Central memory CD8-positive, alpha-beta T cell (primary cell): ENCODE data around the gene LIF.

Source experiments
- ATAC-seq: fragments of 150-1000 bp; cut with Tn5 transposase; replicated peaks from 2 replicates; pipeline ENCODE4 v1.10.0; 2022; ENCODE audit warnings: mild to moderate bottlenecking, moderate FRiP score, moderate number of reproducible peaks; ENCODE audit not compliant: poor library complexity, severe bottlenecking; ENCODE audit errors: extremely low read depth
- DNase-seq, 2 donors: peaks; one replicate each; pipeline ENCODE4 v3.0.0; 2021; ENCODE audit warnings: low spot score in 2 of 2
- H3K27ac Mint-ChIP-seq: one replicate; pipeline ENCODE4 v1.8.0; 2022; ENCODE audit warnings: low read depth, mild to moderate bottlenecking, moderate library complexity, mixed read lengths
- H3K27me3 Mint-ChIP-seq: one replicate; pipeline ENCODE4 v1.8.0; 2022; ENCODE audit warnings: mixed read lengths
- H3K36me3 Mint-ChIP-seq: one replicate; pipeline ENCODE4 v1.8.0; 2022; ENCODE audit warnings: mild to moderate bottlenecking, moderate library complexity, mixed read lengths; ENCODE audit not compliant: insufficient read depth
- H3K4me1 Mint-ChIP-seq: one replicate; pipeline ENCODE4 v1.8.0; 2022; ENCODE audit warnings: mixed read lengths
- H3K4me3 Mint-ChIP-seq: one replicate; pipeline ENCODE4 v1.8.0; 2022; ENCODE audit warnings: mild to moderate bottlenecking, moderate library complexity, mixed read lengths
- H3K9me3 Mint-ChIP-seq: one replicate; pipeline ENCODE4 v1.8.0; 2022; ENCODE audit warnings: mixed read lengths

Gene LIF

DNA sequence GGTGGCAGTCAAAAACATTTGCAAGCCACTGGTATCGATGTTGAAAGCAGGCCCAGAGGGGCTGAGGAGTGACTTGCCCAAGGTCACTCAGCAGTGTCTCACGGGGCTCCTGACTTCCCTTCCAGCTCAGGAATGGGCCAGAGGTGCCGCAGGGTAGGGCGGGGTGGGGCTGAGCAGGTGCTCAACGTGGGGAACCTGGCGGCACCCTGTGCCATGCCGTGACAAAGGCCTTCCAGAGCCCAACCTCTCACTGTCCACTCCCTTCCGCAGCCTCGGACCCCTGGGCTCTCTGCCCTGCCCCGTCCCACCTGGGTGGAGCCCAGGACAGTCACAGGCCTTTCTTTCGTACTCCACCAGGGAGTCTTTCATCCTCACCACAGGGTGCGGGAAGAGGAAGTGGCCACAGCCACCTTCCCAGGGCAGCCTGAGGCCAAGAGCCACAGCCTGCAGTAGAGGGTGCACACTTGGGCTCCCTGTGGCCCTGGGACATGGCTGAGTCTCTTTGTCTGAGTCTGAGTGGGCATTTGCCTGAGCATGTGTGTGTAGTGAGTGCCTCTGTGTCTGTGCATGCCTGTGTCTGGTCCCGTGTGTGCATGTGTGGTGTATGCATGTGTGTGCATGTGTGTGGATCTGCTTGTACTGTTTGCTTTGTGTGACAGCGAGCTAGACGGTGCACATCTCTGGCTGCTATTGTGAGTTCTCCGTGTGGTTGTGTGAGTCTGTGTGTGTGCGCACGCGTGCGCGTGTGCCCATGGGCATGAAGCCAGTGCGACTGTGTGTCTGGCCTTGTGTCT, 6.0 kb upstream of the LIF start:
- no peak overlapping the region for H3K27ac Mint-ChIP-seq

DNA sequence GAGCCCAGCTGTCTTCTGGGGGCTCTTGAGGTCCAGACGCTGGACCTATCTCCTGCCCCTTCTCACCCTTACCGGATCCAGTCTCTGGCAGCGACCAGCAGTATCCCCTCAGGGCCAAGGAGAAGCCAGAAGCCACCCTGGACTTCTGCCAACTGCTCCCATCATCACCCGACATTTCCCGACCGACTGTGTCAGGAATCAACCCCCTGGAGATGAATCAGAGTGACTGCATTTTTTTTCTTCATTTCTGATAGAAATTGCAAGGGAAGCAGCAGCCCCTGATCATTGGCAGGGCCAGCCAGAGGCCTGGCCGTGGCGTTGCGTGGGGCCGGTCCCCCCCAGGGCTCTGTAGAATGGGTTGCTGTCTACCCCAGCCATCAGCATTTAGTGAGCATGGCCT, 5.2 kb upstream of the LIF start:
- no peak overlapping the region for H3K27ac Mint-ChIP-seq
- H3K36me3 Mint-ChIP-seq, result no peaks in the 10 kb centered on the region
- ATAC-seq (no peak), DNase-seq (no peak)
- peaks cover 13% of the 10 kb centered on the region for H3K4me1 Mint-ChIP-seq
- H3K4me3 Mint-ChIP-seq, result no peak overlapping the region
- H3K27me3 Mint-ChIP-seq, result peaks cover 22% of the 10 kb centered on the region
- no peaks in the 10 kb centered on the region for H3K9me3 Mint-ChIP-seq

More for the DNA sequence above, 6.0 kb upstream of the LIF start:
- Mint-ChIP-seq H3K9me3 (no peaks in the 10 kb centered on the region), H3K4me1 (peaks cover 9% of the 10 kb centered on the region), H3K36me3 (no peaks in the 10 kb centered on the region), H3K4me3 (no peak overlapping the region), H3K27me3 (peaks cover 13% of the 10 kb centered on the region)
- no peak for DNase-seq
- no peak for ATAC-seq

DNA sequence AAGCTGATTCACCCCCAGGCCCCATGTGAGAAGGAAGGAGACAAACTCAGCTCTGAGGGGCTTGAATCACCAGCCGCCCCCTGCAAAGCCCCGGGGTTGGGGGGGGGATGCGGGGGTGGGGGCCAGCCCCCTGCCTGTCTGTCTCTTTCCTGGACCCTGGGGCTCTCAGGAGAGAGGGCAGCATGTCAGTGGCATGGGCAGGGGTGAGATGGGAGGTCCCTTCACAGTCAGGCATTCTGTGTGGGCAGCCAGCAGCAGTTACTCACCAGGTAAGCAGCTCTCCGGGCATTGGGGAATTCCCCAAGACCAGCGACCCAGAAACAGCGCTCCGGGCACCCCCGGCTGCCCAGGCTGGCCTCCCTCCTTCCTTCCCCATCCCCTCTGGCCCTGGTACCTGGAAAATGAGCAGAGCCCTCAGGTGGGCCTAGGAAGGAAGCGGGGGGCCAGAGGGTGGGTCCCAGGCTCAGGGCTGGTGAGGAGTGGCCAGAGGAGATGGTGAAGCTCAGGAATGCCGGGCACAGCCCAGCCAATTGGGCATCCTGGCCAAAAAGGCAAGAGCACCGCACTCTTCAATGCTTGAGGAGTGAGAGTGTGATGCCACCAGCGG, 4.2 kb upstream of the LIF start:
- Mint-ChIP-seq H3K27me3 (peaks cover 32% of the 10 kb centered on the region), H3K27ac (no peak overlapping the region), H3K36me3 (no peaks in the 10 kb centered on the region), H3K4me1 (peaks cover 23% of the 10 kb centered on the region), H3K4me3 (no peak overlapping the region), H3K9me3 (no peaks in the 10 kb centered on the region)
- ATAC-seq (no peak), DNase-seq (no peak)

DNA sequence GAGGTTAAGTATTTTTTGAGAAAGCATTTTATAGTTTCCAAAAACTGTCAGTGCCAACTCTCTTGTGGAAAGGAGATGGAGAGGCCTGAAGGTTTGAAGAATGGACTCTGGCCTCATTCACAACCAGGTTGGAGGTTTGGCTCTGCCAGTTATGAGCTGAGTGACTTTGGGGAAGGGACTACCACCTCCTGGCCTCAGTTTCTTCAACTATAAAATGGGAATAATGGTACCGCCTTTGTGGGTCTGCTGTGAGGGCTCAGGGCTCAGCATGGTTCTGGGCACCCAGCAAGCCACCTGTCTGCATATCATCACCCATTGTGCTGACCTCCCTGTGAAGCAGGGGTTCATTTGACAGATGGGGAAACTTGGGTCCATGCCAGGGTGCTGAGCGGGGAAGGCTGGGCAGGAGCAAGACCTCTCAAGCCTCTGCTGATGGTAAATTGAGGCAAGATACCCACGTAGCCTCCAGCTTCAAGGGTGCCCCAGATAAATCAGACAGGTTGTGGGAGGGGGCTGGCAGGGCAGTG, 3.5 kb upstream of the LIF start:
- ATAC-seq, result no peak
- Mint-ChIP-seq H3K4me1 (peaks cover 28% of the 10 kb centered on the region), H3K27ac (no peak overlapping the region), H3K9me3 (no peaks in the 10 kb centered on the region), H3K27me3 (peaks cover 38% of the 10 kb centered on the region), H3K36me3 (no peaks in the 10 kb centered on the region), H3K4me3 (no peak overlapping the region)
- DNase-seq, result no peak

DNA sequence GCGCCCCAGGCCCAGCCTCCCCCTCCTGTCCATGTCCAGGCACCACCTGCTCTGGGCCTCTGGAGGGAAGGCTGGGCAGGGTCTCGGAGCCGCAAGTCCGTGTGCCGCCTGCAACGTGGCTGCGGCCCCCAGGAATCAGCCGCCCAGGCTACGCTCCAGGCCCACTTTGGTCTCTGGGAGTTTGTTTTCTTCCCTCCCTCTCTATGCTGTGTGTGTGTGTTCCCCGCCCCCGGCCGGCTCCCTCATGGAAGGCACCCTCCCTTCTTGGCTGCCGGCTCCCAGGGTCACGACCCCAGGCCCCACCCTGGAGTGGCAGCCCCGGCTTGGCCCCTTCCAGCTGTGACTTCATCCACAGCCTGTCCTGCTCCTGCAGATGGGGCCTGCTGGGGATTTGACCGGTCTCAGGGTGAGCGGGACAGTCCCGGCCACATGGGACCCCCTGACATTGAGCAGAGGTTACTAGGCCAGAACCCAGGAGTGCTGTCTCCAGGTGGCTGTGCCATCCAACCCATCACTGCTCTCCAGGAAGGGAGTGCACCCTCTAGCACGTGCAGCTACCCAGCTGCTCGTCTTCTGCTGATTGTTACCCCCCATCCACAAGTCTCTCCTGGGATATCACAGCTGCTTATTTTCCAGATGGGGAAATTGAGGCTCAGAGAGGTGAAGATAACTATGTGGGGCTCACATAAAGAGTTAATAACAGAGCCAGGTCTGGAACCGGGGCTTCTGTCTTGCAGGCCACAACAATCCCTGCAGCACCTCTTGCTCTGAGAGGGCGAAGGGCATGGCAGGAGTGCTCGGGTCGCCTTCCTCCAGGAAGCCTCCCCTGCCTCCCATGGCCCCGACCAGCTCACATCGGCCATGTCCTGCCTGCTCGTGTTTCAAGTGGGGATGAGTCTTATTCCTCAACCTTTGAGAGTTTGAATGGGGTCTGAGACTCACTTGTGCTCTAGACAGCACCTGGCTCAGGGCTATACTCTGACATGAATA, 2.8 kb upstream of the LIF start:
- Mint-ChIP-seq H3K9me3 (no peaks in the 10 kb centered on the region), H3K27ac (no peak overlapping the region), H3K27me3 (peaks cover 44% of the 10 kb centered on the region), H3K4me1 (peaks cover 28% of the 10 kb centered on the region), H3K4me3 (no peak overlapping the region), H3K36me3 (no peaks in the 10 kb centered on the region)
- no peak for ATAC-seq
- no peak for DNase-seq

DNA sequence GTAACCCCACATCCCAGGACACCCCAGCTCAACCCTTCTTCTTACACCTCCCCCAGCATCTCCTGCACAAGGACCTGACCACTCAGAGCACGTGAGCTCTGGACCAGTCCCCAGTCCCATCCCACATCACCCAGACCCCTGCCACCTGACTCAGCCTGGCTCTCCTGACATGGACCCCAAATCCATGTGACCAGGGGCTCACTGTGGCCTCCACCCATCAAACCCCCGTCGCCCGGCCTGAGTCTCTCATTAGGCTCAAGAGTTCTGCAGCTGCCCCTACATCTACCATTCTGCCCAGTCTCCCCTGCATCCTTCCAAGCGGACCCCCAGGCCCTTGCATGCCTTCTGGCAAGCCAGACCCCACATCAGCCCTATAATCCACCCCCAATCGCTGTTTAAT, 1.9 kb upstream of the LIF start:
- Mint-ChIP-seq H3K27ac (no peak overlapping the region), H3K9me3 (no peaks in the 10 kb centered on the region), H3K27me3 (peaks cover 44% of the 10 kb centered on the region), H3K4me1 (peaks cover 28% of the 10 kb centered on the region), H3K36me3 (no peaks in the 10 kb centered on the region), H3K4me3 (no peak overlapping the region)
- ATAC-seq, result no peak
- DNase-seq, result no peak

DNA sequence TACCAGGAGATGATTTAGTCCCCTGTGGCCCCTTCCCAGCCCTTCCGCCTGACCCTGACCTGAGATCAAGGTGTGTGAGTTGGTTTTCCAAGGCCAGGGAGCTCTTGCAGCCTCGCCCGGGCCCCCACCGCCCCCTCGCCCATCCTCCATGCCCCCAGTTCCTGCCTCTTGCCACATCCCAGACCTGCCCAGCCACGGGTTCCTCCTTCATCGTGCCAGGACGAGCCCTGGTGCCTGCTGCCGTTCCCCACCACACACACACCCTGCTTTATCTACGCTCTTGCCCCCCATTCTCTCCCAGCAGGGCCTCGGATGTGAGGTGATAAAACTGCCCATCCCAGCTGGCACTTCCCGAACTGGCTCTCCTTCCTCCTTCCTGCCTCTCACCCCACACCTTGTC, 1.4 kb upstream of the LIF start:
- no peaks in the 10 kb centered on the region for H3K36me3 Mint-ChIP-seq
- no peak overlapping the region for H3K27ac Mint-ChIP-seq
- no peak overlapping the region for H3K4me3 Mint-ChIP-seq
- peaks cover 44% of the 10 kb centered on the region for H3K27me3 Mint-ChIP-seq
- DNase-seq, result no peak
- no peak for ATAC-seq
- peaks cover 28% of the 10 kb centered on the region for H3K4me1 Mint-ChIP-seq
- H3K9me3 Mint-ChIP-seq, result no peaks in the 10 kb centered on the region

DNA sequence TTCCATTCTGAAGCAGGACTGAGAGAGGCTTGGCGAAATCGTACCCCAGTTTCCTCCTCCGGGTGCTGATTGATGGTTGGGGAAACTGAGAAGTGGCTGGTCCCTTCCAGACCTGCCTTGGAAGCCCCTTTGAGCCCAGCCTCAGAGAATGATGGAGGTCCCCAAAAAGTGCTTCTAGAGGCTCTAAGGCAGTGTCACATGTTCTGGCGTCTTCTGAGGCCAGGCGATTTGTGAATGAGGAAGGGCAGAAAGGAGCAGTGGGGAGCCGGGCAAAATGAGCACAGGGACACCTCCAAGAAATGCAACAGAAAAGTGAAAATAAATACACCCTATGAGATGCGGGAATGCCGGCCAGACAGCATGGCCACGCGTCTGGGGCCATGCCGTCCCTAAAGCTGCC, 1.0 kb upstream of the LIF start:
- peaks cover 2% of the 10 kb centered on the region for H3K36me3 Mint-ChIP-seq
- peaks cover 44% of the 10 kb centered on the region for H3K27me3 Mint-ChIP-seq
- ATAC-seq (no peak), DNase-seq (no peak)
- H3K9me3 Mint-ChIP-seq, result no peaks in the 10 kb centered on the region
- no peak overlapping the region for H3K27ac Mint-ChIP-seq
- H3K4me3 Mint-ChIP-seq, result peak overlapping the region; percentile 77
- peaks cover 28% of the 10 kb centered on the region for H3K4me1 Mint-ChIP-seq

DNA sequence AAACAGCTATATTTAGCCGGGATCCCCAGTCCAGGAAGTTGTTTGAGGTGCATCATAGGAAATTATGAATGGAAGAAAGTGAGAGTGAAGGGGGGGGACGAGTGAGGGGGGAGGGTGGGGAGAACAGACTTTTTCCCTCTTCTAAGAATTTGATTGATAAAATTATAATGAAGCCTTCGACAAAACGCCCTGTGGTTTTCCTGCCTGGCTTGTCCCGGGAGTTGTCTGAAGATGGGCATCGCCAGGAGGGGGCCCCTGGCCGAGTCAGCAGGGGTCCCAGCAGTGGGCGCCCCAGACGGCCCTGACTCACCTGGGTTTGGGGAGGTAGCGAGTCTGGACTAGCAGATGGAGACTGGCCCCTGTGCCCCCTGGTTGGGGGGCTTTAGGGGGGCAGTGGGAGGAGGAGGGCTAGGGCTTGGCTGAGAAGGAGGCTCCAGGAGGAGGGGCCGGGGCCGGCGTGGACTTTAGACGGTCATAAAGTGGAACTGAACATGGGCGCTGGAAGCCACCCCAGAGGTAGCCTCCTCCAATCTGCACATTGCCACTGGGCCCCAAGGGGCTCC, 336 bp upstream of the LIF start:
- Mint-ChIP-seq H3K27me3 (peaks cover 44% of the 10 kb centered on the region), H3K9me3 (no peaks in the 10 kb centered on the region), H3K36me3 (peaks cover 2% of the 10 kb centered on the region), H3K4me3 (peak overlapping the region; percentile 77), H3K27ac (no peak overlapping the region), H3K4me1 (peaks cover 28% of the 10 kb centered on the region)
- DNase-seq (no peak), ATAC-seq (no peak)

DNA sequence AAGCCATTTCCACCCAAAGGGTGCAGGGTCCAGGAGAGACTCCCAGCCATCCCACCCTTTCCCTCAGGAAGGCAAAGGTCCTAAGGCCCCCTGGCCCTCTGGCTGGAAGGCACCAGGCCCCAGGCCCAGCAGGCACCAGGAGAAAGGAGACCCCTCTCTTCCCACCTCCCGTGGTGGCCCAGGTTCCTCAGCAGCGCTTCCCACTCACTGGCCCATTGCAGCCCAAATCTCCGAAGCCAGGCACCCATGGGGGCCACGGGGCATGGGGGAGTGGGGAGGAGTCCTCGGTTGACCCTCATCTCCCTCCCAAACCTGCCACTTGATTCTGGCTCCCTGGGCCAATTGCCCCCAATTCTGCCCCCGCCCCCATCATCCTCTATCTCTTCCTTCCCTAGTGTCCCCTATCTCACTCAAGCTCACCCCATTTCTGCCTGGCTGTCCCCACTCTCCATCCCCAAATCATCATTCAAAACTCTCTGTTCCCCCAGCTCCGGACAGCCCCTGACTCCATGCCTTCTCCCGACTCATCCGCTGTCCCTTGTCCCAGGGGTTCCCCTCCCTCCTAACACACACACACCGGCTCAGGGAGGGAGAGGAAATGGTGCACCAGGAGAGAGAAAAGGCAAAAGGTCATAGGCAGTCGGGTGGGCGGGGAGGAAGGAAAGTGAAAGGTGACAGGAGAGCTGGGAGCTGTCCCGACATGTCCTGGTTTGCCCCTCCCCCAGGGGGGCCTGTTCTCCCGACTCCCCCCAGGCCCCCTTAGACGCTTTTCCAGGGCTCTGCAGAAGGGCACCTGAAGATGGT, 1.2 kb downstream of the LIF start:
- ATAC-seq (no peak), DNase-seq (no peak)
- H3K36me3 Mint-ChIP-seq, result peaks cover 2% of the 10 kb centered on the region
- H3K27ac Mint-ChIP-seq, result no peak overlapping the region
- peak overlapping the region; percentile 77 for H3K4me3 Mint-ChIP-seq
- H3K9me3 Mint-ChIP-seq, result no peaks in the 10 kb centered on the region
- peaks cover 28% of the 10 kb centered on the region for H3K4me1 Mint-ChIP-seq
- H3K27me3 Mint-ChIP-seq, result peaks cover 44% of the 10 kb centered on the region

DNA sequence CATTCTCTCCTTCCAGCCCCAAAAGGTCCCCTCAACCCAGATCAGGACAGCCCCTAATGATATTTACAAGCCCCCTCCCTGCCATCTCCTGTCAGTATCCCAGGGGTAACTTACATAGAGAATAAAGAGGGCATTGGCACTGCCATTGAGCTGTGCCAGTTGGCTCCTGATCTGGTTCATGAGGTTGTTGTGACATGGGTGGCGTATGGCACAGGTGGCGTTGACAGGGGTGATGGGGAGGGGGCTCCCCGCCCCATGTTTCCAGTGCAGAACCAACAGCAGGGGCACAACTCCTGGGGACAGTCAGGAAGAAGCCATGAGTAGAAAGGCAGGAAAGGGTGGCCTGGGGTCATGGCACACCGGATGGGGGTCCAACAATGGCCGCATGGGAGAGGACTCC, 1.9 kb downstream of the LIF start:
- no peak overlapping the region for H3K4me3 Mint-ChIP-seq
- H3K27me3 Mint-ChIP-seq, result peaks cover 44% of the 10 kb centered on the region
- DNase-seq (no peak), ATAC-seq (no peak)
- H3K4me1 Mint-ChIP-seq, result peaks cover 28% of the 10 kb centered on the region
- H3K36me3 Mint-ChIP-seq, result peaks cover 2% of the 10 kb centered on the region
- H3K9me3 Mint-ChIP-seq, result no peaks in the 10 kb centered on the region
- no peak overlapping the region for H3K27ac Mint-ChIP-seq
